SH-SY5Y (cell line): ENCODE data around the gene ROBO1.

Experiments
- GATA2 ChIP-seq: IDR thresholded peaks from 2 replicates; pipeline ENCODE4 v1.6.1; 2011; ENCODE audit warnings: mild to moderate bottlenecking, low read depth, low read length
- GATA3 ChIP-seq: IDR thresholded peaks from 2 replicates; pipeline ENCODE4 v1.6.1; 2011; ENCODE audit warnings: low read depth, mild to moderate bottlenecking, low read length, moderate library complexity

DNA sequence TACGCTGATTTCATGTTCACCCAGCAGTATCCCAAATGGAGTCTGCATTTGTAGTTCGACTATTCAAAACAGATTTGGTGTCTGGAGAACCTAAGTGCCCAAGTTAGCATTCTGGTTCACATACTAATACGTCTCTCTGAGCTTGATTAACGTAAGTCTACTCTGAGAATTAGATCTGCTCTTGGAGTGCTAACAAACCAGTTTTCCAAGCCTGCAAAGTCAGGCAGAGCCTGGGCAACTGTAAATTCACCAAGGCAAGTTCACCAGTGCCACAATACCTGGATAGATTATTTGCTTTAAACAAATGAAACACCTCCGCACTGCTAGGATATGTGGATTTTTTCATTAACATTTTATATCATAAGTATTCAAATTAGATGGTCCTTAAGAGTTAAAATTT is 912.6 kb downstream of the ROBO1 start:
- TF ChIP-seq GATA2 (no peak), GATA3 (no peak)
